Central memory CD4-positive, alpha-beta T cell (primary cell): ENCODE data around the gene LAMC3.

Experiments
- DNase-seq: peaks from one replicate; pipeline ENCODE4 v3.0.0; 2022

LAMC3 gene

DNA sequence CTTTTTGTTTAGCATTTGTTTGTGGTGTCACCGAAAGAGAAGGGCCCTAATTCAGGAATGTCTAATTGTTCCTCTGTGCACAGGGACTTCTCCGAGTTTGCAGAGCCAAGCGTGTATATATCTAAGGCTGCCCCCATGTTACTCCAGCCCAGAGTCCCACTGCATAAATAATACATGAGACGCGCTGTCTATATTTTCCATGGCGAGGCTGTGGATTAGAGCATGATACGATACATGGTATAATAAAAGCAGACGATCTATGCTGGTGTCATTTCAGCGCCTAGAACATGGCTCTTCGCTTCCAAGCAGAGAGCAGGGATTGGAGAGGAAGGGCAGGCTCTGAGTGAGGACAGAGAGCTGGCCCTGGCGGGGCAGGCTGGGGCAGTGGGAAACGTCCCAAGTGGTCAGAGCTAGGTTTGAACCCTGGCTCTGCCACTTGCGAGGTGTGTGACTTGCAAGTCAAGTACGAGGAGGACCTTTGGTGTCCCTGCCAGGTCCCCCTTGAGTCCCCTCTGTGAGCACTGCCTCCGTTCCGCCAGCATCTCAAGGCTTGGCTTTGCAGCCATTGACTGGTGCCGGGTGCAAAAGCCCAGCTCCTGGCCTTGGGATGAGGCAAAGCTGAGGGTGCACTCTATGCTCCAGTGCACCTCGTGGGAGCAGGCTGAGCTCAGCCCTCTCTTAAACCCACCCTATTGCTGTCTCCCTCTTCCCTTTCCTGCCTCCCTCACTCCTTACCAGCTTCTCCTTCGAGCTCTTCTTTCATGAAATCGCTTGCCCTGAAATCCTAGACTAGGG is 29.2 kb upstream of the LAMC3 start:
- no peak for DNase-seq

DNA sequence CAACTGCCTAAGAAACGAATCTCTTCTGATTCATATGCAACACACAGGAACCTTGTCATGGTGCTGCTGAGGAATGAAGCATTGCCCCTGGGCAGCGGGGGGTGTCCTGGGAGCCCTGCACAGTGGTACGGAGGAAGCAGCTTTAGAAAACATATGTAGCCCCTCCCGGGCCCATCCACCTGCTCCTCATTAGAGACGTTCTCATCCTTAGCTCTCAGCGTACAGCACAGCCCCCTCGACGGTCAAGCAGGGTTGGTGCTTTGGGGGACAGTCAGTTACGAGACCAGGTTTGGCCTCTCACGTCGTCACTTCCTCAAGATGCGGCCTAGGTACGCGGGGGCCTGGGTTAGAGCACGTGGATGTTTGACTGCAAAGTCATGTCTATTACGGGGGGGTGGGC is 28.4 kb upstream of the LAMC3 start:
- DNase-seq, result no peak

DNA sequence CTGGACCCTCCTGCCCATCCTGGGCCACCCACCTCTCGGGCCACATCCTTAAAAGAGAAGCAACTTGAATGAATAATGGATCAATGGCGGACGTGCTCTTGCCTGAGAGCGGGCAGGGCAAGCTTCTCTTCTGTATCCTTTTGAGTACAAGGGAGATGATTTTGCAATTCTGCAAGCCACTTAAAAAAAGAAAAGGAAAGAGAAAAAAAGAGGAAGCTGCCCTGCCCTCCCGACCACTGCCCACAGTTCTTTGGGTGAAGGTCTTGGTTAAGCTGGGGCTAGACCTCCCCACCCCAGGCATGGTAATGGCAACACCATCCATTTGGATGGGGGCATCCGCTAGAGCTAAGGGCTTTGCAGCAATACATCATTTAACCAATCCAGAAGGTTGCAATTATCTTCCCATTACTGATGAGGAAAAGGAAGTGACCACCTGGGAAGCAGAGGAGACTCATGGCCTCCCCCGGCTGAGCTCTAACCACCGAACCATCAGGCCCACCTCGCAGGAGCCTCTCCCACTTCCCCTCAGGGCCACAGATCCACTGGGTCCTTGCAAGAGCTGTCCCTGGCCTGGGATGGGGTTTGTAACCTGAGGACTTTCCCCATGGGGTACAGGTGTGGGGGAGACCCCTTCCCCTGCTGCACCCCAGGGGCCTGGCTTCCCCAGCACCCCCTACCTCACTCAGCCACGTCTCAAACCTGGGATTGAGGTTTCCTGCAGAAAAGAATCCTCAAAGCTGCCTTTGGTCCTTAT is 27.8 kb upstream of the LAMC3 start:
- no peak for DNase-seq

DNA sequence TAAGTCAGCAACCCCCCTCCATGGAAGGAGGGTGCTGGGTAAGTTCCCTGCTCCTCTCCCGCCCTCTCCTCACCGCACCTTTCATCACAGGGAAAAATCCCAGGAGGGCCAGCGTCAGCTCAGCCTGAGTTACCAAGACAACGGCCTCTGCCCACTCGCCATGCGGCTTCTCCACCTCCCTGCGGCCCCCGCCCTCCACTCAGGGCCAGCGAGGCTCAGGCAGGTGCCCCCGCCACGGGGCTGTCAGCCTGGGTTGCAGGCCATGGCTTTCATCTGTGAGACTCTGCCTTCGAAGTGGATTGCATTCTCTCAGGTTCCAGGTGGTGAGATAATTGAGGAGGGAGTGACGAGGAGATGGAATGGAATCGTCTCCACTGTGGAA is 27.2 kb upstream of the LAMC3 start:
- DNase-seq, result no peak

DNA sequence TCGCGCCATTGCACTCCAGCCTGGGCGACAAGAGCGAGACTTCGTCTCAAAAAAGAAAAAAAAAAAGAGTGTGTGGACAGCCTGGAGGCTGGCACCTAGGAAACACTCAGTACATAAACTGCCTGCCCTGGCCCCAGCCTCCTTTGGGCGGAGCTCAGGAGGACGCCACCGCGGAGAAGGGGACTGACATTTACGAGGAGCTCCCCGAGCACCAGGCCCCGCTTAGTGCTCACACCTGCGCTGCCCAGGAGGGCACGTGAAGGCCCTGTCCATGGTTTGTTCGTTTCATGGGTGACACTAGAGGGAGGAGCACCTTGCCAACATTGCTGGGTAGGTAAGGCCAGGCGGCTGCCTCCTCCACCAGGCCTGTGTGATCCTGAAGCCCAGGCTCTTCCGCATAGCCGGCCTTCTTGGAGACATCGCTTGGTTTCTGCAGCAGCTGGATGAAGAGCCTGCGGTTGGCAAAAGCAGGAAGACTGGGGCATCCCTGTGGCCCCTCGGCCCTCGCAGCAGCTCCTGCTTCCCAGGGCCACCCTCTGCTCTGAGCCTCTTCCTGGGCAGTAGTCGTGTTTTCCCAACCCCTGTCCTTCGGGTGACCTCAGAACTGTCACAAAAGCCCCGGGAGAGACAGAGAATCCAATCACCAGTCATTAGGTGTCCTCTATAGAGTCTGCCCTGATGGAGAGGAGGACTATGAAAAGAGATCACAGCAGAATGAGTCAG is 26.2 kb upstream of the LAMC3 start:
- DNase-seq, result no peak

DNA sequence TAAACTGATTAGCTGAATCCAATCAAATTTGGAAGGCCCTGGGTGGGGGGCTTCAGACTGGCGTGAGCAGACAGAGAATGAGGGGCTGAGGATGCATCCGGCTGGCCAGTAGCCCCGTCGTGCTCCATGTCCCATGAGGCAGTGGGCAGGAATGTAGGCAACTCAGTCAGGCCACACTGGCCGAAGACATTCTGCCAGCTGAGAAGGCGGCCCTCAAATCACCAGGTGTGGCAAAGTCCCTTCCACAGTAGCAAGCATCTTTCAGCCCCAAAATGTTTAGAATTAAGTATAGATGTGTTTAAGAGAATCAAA is 25.7 kb upstream of the LAMC3 start:
- no peak for DNase-seq

DNA sequence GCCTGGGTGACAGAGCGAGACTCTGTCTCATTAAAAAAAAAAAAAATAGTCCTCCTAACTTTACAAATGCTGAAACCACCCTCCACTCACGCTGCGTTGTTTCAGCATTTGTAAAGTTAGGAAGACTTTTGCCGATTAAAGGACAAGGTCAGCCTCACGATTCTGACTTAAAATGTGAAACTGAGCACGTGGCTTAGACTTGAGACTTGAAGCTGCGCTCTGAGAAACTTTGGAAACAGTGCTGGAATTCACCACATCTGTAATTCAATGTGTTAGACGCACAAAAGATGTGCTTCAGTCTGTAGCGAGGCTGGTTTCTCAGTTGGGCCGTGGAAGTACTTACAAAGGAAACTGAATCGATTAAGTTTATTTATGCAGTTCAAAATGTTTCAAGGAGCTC is 25.0 kb upstream of the LAMC3 start:
- no peak for DNase-seq

DNA sequence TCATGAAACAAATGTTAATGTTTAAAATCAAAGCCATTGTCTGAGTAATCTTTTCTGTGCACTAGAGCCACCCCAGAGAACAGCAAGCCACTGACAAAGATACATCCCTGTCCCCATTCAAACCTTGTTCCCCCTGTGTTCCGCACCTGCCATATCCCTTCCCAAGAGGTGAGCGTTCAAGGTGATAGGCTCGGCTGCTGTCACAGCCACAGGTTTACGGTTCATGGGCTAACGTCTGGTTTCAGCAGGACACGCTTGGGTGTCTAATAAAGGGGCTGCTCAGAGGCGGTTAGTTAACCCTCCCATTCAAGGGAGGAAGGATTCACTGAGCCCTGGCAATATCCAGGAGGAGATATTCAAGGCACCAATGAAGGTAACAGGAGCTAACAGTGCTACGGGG is 24.5 kb upstream of the LAMC3 start:
- DNase-seq, result no peak

DNA sequence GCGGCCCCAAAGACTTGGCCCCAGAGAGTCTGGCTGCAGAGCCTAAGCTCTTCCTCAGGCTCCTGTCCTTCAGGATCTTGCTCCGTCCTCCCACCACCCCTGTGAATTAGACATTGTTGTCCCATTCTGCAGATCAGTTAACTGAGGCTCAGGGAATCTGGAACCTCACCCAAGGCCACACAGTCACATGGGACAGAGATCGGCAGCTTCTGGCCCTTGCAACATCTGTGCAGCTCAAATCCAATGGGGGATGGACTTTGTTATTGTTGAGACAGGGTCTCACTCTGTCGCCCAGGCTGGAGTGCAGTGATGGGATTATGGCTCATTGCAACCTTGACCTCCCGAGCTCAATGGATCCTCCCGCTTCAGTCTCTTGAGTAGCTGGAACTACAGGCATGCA is 23.9 kb upstream of the LAMC3 start:
- DNase-seq, result no peak

DNA sequence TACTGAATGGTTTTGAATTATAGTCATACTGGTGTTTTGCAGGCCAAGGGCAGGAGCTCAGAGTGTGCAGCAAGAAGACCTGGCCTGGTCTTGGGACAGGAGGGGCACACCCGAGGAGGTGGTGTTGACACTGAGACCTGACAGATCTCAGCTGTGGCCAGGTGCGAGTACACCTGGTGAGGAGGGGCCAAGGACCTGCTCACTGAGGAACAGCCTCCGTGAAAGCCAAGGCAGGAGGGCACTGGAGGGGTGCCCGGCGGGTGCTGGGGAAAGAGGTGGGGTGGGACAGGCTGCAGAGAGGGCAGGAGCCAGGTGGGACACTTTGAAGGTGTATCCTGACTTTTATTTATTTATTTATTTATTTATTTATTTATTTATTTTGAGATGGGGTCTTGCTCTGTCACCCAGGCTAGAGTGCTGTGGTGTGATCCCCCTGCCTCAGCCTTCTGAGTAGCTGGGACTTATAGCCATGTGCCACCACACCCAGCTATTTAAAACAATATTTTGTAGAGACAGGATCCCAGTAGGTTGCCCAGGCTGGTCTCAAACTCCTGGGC is 23.3 kb upstream of the LAMC3 start:
- DNase-seq, result no peak

DNA sequence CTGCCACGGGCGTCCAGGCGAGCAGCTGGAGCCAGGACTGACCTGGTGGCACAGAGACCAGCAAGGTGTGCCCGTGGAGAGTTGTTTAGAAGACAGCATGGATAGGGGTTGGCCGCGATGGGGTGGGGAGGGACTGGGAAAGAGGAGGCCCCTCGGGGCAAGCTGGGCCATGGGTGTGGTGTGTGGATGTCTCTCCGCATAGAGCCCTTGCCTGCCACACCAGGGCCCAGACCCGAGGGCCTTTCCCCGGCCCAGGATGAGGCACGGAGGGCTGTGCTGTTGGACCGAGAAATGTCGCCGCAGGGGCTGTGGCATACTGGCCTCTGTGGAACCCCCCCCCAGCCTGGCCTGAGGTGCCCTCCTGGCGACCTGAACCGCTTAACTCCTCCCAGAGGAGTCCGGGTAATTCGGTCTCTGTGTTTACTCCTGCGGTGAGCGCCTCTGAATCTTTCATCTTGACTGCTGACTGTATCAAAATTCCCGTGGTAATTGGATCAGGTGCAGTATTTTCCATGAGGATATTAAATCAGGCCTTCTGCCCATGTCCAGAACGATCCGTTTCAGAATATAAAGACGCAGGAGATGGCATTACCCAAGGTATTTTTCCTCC is 22.5 kb upstream of the LAMC3 start:
- DNase-seq, result no peak

DNA sequence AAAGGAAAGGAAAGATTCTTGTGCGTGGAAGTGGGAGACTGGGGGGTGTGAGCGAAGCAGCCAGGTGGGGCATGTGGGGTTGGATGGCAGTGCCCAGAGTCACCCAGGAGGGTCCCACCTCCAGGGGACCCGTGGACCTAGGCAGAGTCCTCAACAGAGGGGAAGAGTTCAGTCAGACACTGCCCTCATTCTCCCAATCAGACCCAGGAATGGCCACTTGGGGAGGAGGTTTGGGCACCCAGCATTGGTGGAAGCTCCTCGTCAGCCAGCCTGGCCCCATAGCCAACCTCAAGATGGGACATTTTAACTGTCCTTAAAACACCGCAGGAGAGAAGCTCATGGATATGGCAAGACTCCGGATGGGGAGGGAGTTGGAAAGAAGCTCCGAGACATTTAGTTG is 21.9 kb upstream of the LAMC3 start:
- DNase-seq, result no peak

DNA sequence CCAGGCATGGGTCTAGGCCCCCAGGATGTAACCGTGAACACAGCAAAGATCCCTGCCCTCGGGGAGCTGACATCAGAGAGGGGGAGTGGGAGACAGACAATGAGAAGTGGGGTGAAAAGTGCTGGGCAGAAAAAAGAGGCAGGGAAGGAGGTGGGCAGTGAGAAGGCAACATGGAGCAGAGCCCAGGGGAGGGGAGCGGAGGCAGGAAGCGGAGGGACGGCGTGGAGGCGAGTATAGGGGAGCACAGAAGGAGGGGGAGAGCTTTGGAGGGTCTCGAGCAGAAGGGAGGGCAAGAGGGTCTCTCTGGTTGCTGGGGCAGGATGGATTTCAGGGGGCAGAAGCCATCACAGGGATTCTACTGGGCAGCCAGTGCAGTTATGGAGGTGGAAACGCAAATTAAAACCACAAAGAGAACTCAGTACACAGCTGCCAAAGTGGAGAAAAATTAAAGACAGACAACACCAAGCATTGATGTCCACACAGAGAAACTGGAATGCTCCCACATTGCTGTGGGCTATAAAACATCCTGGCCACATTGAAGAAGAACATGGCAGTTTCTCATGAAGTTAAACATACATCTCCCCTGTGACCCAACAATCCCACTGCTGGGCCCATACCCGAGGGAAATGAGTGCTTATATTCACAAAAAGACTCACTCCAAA is 21.1 kb upstream of the LAMC3 start:
- no peak for DNase-seq

DNA sequence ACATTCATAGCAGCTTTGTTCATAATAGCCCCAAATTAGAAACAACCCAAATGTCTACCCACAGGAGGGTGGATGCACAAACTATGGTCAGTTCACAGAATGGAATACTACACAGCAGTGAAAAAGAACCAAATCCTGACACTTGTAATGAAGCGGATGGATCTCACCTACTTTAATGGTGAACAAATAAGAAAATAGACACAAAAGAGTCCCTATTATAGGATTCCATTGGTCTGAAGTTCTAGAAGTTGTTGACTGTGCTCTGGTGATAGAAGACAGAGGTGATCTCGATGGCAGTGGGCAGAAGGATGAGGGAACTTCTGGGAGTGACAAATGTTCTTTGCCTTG is 20.6 kb upstream of the LAMC3 start:
- DNase-seq, result no peak

DNA sequence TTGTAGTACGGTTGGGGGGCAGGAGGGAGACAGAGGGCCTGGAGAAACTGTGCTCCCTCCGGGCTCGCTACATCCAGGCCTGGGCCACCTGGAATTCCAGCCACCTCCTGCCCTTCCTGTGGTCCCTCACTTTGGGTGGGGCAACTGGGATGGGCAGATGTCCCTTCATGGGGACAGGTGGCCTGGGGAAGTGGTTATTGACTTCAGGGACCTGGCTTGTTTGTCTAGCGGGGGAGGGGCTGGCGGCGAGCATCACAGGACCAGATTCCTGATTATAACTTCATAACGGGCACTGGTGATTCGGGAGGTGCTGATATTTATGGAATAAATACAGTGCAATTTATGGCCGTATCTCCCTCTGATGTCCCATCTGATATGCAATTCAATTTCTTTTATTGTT is 20.1 kb upstream of the LAMC3 start:
- no peak for DNase-seq

DNA sequence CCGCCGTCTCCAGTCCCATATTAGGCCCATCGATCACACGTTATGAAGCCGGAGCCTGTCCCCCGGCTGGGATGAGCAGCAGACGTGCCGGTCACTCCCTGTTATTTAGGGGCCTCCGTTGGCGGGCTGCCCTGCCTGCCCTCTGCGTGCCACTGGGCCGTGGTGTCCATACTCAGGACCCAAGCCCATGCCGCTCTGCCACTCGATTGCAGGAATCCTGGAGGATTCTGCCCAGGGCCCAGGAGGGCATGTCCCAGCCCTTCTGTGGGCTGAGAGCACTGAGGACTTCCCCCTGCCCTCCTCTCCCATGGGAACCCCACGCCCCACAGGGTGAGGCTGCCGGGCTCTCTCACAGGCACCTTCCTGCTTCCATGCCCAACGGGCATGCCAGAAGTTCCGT is 19.6 kb upstream of the LAMC3 start:
- DNase-seq, result no peak

DNA sequence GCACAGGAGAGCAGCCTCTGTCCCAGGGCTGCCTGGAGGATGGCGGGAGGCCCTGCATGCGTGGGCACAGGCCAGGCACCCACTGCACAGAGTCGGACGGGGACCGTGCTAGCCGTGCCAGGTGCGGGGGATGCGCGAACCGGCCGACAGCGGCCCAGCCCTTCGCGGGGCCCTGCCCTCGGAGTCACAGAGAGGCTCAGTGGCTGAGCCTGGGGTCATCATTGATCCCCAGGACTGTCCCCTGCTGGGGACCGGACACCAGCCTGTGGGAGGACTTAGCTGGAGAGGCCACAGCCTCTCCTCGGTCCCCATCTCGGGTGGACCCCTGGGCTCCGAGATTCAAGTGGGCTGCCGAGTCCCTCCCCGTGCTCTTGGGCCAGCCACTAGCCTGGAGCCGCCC is 19.1 kb upstream of the LAMC3 start:
- no peak for DNase-seq

DNA sequence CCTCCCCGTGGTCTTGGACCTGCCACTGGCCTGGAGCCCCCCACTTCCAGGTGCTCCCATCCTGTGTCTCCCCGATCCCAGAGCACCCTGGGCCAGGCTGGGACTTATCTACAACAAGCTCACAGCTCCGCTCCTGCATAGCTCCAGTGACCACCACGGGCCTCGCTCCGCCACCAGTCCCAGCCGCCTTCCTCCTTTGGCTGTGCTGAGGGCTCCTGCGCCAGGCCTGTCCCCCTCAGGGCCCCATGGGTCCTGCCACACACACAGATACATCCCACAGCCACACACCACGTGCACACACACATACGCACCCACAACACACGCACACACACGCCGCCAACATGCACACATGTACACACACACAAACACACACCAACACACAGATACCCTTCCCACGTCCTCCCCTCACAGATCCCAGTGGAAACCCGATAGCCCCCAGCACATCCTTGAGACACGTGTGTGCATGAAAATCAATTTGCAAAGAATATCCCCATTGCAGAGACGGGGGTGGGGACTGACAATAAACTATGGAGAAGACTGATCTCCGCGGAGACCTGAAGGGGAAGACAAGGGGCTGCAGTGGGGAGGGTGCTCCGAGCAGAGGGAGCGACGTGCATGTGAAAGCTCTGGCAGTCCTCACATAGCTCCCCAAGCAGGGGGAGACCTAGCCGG is 18.5 kb upstream of the LAMC3 start:
- DNase-seq, result no peak

DNA sequence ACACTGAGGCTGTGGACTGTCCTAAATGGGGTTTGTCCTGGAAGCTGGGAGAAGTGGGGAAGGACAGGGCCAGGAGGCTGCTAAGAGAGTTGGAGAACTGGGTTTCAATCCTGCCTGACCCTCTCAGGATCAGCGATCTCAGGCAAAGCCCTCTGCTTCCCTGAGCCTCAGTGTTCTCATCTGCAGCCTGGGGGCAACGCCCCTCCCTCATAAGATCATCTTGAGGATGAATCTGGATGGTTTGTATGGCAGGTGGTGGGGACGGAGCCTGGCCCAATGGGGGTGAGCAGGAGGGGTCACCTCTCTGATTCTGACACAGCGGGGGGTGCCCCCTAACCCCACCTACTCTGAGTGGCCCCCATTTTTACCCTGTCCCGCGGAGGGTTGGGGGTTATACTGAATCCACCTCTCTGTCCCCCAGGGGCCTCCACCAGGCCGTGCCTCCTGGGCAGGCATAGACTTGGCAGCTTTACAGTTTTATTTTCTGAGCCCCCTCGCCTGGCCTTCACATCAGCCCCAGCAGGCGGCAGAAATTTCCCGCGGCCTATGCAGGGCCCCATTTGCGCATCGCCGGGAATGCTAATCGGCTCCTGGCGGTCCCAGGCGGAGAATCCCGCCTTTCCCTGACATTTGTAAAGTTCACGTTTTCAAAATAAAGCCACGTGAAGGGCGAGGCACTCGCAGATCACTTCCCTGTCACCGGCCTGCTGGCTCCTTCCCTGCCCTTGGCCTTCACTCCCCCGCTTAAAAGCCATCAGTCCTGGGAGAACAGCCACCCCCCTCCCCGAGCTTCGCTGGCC is 17.8 kb upstream of the LAMC3 start:
- no peak for DNase-seq

DNA sequence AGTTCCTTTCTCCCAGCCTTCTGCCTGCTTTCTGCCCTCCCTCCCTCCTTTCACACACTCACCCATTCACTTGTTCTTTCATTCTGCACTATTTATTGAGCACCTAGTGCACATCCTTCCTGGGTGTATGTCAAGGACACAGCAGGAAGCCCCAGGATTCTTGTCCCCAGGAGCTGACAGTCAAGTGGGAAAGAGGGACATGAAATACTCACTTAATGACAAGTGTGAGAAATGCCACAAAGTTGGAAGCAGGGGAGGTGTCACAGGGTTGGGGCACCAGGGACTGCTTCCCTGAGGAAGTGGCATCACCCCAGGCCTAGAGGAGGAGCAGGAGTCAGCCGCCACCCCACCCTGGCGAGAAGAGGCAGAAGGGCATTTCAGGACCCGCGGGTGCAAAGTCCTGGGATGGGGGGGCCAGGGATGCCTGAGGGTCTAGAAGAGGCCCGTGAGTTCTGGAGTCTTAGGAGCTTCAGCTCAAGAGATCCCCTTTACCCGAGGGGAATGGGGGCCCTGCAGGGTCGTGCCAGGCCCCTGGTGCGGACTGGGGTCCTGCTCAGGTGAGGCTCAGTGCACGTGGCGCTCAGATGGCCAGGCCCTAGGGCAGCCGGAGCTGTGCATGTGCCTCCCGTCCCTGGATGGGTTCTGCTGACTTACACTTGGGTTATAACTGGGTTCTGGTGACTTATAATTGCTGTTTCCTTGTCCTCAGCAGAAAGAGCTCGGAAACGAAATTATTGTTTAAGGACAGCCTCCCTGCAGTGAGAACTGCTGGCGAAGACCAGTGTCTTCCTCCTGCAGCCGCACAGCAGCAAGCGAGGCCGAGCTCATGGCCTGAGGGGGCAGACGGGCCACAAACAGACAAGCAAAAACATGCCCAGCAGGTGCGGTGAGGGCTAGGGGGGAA is 16.9 kb upstream of the LAMC3 start:
- no peak for DNase-seq

DNA sequence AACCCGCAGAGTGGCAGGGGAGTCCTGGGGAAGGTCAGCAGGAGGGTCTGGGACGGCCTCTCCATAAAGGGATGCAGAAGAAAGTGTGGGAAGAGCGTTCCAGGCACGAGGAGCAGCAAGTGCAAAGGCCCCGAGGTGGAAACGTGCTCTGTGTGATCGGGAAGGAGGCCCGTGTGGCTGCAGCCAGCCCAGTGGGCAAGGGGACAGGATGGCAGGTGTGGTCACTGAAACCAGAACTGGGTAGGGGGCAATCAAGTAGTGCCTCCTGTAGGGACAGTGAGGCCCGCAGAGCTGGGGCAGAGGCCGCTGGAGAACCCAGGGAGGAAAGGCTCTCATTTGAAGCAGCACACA is 16.3 kb upstream of the LAMC3 start:
- no peak for DNase-seq
